ENCODE data around the gene NUDT1. TPM values are rescaled to one million over a fixed set of nuclear protein-coding genes. Genes with fewer than 3 reads are reported as not detected.
A peak's percentile ranks its signal among the peaks of the same experiment; 100 is the strongest.

The NUDT1 gene
- total and polyA plus RNA-seq, 2 donors (not counting 3 experiments of a cell fraction or from before 2014, with no cell fraction given) = 23.9 to 25.9 TPM

- no peak for TF ChIP-seq CTCF (IDR thresholded peaks at IDR 0.05; ENCODE audit: extremely low read depth in 1 of 2, insufficient read depth in 1 of 2, low read depth in 1 of 2, low read length in 2 of 2)
- TF ChIP-seq MAX (IDR thresholded peaks at IDR 0.05; ENCODE audit: insufficient read depth, insufficient read length) = no peak
- H3K4me3 ChIP-seq (replicated peaks in 1 of 3; ENCODE audit: insufficient read depth in 1 of 3, low read depth in 1 of 3, low read length in 3 of 3) = no peak overlapping the region
- intact Hi-C loops (cut with micrococcal nuclease) (no loop called here), dilution Hi-C loops (cut with MboI; ENCODE audit: extremely low pct_ligation_motif_present, low sequenced_read_pairs) (no loop called here)
- H3K36me3 ChIP-seq (ENCODE audit: control insufficient read depth in 2 of 2, extremely low read depth in 1 of 2, insufficient read depth in 2 of 2, low read length in 2 of 2) = peaks cover 0 to 8% of the 10 kb centered on the region in 2 experiments
- peaks cover 3% of the 10 kb centered on the region for H3K4me1 ChIP-seq (ENCODE audit: control insufficient read depth, extremely low read depth, insufficient read depth, low read length)
- H3K27me3 ChIP-seq (ENCODE audit: control insufficient read depth in 2 of 2, insufficient read depth in 2 of 2, low read length in 2 of 2) = no peaks in the 10 kb centered on the region
- H2AFZ ChIP-seq (ENCODE audit: low read depth, low read length) = no peak overlapping the region
- BruUV-seq (replicated peaks) = no TSS peak
- no peak overlapping the region for H3K4me2 ChIP-seq (ENCODE audit: insufficient read depth, low read length)
- no peaks in the 10 kb centered on the region for H3K9me3 ChIP-seq (replicated peaks; ENCODE audit: control insufficient read depth, insufficient read depth, low read length)
- POLR2A ChIA-PET = no interaction called here
- H3K79me2 ChIP-seq (ENCODE audit: control insufficient read depth, insufficient read depth, low read length) = no peaks in the 10 kb centered on the region
- H3K9ac ChIP-seq (replicated peaks; ENCODE audit: extremely low read depth, insufficient read depth, low read length) = no peak overlapping the region
- H4K20me1 ChIP-seq (replicated peaks; ENCODE audit: control insufficient read depth, extremely low read depth, insufficient read depth, low read length) = no peaks in the 10 kb centered on the region
- no peak for DNase-seq (ENCODE audit: low read depth, low spot score)
- CTCF ChIA-PET = interaction anchor here (0.5 kb wide), 1 partner anchor 104 kb away, joined by 4 read pairs; no protein-coding TSS in a partner anchor
- FAIRE-seq = no peak
- no peak overlapping the region for H3K27ac ChIP-seq (ENCODE audit: insufficient read depth, low read depth, low read length)
- H3K9me1 ChIP-seq (replicated peaks; ENCODE audit: control insufficient read depth, extremely low read depth, insufficient read depth, low read length) = no peaks in the 10 kb centered on the region
These were observed 22.1 kb downstream of the NUDT1 start for GRCh38 chr7:2264158-2264557.

GRCh38 chr7:2266911-2267310 is 24.9 kb downstream of the NUDT1 start:
- TF ChIP-seq CTCF (IDR thresholded peaks at IDR 0.05; ENCODE audit: extremely low read depth in 1 of 2, insufficient read depth in 1 of 2, low read depth in 1 of 2, low read length in 2 of 2) (no peak), FOS (IDR thresholded peaks at IDR 0.05; ENCODE audit: borderline replicate concordance, insufficient read depth, low read length) (peak; percentile 31)
- Histone ChIP-seq H4K20me1 (replicated peaks; ENCODE audit: control insufficient read depth, extremely low read depth, insufficient read depth, low read length) (no peaks in the 10 kb centered on the region), H2AFZ (ENCODE audit: low read depth, low read length) (no peak overlapping the region), H3K4me1 (ENCODE audit: control insufficient read depth, extremely low read depth, insufficient read depth, low read length) (peaks cover 5% of the 10 kb centered on the region), H3K9me1 (replicated peaks; ENCODE audit: control insufficient read depth, extremely low read depth, insufficient read depth, low read length) (no peaks in the 10 kb centered on the region), H3K27me3 (ENCODE audit: control insufficient read depth in 2 of 2, insufficient read depth in 2 of 2, low read length in 2 of 2) (no peaks in the 10 kb centered on the region), H3K79me2 (ENCODE audit: control insufficient read depth, insufficient read depth, low read length) (no peaks in the 10 kb centered on the region), H3K9me3 (replicated peaks; ENCODE audit: control insufficient read depth, insufficient read depth, low read length) (no peaks in the 10 kb centered on the region), H3K4me3 (replicated peaks in 1 of 3; ENCODE audit: insufficient read depth in 1 of 3, low read depth in 1 of 3, low read length in 3 of 3) (no peak overlapping the region), H3K36me3 (ENCODE audit: control insufficient read depth in 2 of 2, extremely low read depth in 1 of 2, insufficient read depth in 2 of 2, low read length in 2 of 2) (peaks cover 0 to 8% of the 10 kb centered on the region in 2 experiments), H3K9ac (replicated peaks; ENCODE audit: extremely low read depth, insufficient read depth, low read length) (no peak overlapping the region), H3K4me2 (ENCODE audit: insufficient read depth, low read length) (no peak overlapping the region), H3K27ac (ENCODE audit: insufficient read depth, low read depth, low read length) (peak overlapping the region; percentile 12)
- ChIA-PET POLR2A (no interaction called here), CTCF (interaction anchor here (1.3 to 1.7 kb wide), 2 partner anchors 18 to 43 kb away, joined by 4 to 5 read pairs; no protein-coding TSS in a partner anchor)
- DNase-seq (ENCODE audit: low read depth, low spot score) (peak; percentile 51), FAIRE-seq (peak; percentile 42)
- dilution Hi-C loops (cut with MboI; ENCODE audit: extremely low pct_ligation_motif_present, low sequenced_read_pairs) (no loop called here), intact Hi-C loops (cut with micrococcal nuclease) (no loop called here)
- BruUV-seq (replicated peaks) = no TSS peak

All from endothelial cell of umbilical vein (primary cell).